Stimulated activated CD4-positive, alpha-beta T cell treated with anti-CD3 and anti-CD28 coated beads, Interleukin-4, amount 100 ng/mL, for 48 hours (primary cell): ENCODE data around the gene DEPDC1B.
"Not testable (repeated sequence)": the region's sequence is repeated elsewhere in the genome, so short reads cannot be mapped to it uniquely, and the experiment has no call there.

Experiments used
- DNase-seq, 2 donors: peaks; one replicate each; pipeline ENCODE4 v3.0.0-alpha.2; 2020; ENCODE audit warnings: low read depth in 2 of 2

DEPDC1B gene

DNA sequence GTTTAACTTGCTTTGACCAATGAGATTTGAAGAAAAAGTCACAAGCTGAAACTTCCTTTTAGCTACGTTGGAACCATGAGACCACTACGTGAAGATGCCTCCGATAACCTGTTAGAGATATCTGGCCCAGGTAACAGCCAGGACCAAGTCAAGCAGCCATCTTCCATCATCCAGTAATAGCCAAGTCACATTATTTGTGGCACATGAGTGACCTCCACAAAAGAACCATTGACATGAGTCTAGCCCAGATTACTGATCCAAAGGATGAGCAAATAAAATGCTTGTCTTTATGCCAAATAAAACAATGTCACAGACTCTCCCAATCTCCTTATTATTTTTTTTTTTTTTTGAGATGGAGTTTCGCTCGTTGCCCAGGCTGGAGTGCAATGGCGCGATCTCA, 1.6 kb downstream of the DEPDC1B start:
- no peak for DNase-seq

DNA sequence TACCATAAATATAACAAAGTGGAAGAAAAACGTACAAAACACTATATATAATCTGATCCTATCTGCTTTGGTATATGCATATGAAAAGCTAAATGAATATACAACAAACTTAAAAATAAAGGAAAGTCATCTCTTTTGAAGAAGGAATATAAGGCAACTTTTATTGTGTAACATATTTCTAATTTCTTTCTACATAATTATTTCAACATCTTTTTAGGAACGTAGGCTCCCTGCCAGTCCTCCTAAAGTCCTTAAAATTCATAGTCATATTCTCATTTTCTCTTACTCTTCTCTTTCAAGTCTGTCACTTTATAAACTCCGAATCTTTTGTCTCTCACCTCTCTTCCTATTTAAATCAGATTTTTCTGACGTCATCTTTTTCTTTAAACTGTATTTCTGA, 9.6 kb downstream of the DEPDC1B start:
- no peak for DNase-seq

DNA sequence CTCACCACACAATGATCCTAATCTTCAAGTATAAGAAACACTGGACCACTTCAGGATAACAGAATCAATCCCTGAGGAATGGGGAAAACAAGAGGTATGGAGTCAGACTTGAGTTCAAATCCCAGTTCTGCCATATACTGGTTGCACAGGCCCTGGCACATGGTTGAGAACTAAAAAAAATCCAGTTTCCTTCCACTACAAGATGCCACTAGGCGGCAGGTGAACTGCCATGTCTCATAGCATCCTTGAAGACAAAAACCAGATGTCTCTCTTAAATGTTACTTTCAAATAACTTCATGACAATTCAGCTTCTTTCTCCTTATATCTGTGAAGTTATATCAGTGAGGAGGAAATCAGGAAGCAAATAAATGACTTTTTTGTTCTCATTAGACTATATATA, 11.0 kb downstream of the DEPDC1B start:
- no peak for DNase-seq

DNA sequence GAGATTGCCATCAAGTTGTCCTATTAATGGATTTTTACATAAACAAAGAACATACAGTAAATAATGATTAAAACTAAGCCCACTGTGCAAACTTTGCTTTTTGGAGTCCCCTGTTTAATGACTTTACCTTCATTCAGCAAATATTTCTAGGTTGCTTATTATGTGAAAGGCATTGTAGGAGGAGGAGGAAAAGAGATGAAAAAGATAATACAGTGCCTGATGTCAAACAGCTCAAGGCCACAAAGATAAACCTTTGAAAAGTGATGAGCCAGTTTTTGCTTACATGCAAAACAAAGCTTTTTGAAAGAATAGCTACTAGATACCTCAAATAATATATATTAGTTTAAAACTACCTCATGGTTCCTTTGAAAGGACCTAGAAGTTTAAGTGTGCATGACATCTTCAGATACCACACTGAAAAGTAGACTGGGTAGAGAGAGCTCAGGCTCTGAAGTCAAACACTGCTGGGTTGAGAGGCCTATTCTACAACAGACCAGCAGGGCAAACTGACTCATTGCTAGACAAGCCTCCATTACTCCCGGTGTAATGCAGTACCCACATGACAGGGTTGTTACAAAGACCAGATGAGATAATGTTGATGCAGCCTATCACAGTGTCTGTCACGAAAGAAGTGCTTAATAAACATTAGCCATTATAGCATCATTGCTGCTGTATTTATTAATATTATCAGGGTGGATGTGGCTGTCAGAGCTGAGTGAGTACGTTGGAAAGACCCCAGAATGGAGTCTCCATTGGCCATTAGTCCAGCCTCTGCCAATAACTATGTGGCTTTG, 11.8 kb downstream of the DEPDC1B start:
- no peak for DNase-seq

DNA sequence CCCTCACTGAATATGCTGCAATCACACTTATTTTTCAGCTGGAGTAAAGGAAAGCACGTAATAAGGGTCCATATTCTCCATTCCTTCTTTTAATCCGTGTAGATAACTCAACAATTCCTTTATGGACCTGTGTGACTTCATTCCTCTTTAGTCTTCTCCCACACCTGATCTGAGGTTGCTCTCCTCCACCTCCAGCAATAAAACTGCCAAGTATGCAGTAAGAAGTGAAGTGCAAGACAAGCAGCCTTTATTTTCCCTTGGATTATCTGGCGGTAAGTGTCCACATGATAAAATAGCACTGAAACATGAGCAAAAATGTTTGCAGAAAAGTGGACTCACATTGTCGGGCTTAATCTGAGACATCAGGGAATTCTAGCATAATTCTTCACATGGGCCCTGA, 13.8 kb downstream of the DEPDC1B start:
- no peak for DNase-seq

DNA sequence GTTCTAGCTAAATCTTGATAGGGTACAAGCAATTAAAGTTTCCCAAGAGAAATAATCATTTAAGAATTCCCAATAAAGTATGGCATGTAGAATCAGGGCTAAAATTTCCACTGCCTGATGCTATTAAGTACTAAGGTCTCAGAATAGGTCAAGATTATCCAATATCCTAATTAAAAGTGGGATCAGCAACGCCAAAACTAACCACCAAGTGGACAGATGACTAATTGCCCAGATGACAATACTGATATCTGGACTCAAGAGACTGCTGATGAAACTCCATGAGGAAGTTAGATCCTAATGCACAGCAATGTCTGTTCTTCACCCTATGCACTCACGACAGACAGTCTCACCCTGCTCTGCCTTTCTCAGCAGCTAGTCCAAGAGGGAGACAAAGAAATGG, 14.3 kb downstream of the DEPDC1B start:
- no peak for DNase-seq

DNA sequence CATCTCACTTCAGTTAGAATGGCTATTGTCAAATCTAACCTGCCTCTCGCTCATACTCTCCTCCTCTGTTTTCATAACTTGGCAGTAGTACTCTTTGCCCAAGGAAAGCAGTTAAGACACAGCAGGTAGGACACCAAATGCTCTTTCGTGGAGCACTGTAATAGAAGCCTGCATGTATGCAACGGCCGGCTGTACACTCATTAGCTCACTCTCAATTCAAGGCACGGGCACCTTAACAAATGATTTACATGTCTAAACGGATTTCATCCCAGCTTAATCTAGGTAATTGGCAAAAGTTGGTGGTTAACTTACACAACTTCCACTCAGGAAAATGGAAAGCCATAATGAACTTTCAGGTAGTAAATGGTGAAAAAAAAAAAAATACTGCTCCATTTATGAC, 14.9 kb downstream of the DEPDC1B start:
- DNase-seq, result no peak

DNA sequence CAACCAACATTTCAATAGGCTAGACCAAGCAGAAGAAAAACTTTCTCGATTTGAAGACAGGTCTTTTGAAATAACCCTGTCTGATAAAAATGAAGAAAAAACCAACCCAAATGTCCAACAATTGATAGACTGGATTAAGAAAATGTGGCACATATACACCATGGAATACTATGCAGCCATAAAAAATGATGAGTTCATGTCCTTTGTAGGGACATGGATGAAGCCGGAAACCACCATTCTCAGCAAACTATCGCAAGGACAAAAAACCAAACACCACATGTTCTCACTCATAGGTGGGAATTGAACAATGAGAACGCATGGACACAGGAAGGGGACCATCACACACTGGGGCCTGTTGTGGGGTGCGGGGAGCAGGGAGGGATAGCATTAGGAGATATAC, 18.0 kb downstream of the DEPDC1B start:
- not testable (repeated sequence) for DNase-seq

DNA sequence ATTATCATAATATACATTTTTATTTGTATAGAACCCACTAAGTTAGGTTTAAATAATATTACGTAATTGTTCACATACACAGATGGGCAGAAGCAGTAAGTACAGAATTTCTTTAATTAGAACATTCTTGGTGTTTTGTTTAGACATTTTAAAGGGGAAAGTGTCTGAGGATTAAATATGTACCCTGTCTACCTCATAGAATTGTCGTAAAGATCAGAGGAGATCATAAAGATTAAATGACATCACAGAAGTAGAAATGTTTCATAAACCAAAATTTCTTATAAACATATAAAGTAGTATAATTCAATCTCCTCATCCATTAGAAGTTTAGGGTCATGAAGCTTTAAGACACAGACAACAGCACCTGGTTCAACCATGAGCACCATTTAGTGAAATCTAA, 20.1 kb downstream of the DEPDC1B start:
- no peak for DNase-seq

DNA sequence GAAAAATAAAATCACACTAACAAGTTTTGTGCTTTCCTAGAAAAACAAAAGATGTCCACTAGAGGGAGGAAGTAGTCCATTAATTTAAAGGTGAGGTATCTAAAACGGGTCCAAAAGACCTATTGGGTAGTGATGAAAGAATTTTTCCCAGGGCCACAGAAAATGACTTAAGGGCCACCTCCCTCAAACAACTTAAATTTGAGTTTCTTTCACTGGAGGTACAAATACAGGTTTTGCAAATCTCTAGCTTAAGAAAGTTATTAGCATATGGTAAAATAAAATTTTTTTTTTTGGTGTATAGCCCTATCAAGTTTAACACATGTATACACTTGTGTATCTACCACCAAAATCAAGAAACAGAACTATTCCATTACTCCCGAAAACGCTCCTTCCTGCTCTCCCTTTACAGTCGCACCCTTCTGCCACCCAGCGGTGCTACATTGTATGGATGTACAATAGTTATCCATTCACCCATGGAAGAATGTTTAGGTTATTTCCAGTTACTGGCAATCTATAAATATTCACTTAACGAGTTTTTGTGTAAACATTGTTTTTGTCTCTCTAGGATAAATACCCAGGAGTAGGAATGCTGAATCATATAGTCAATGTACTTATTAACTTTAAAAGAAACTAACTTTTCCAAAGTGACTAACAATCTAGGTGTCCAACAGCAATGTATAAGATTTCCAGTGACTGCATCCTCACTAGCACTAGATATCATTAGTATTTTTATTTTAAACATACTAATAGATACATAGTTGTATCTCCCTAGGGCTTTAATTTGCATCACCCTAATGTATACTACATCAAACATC, 21.9 kb downstream of the DEPDC1B start:
- DNase-seq, result no peak

DNA sequence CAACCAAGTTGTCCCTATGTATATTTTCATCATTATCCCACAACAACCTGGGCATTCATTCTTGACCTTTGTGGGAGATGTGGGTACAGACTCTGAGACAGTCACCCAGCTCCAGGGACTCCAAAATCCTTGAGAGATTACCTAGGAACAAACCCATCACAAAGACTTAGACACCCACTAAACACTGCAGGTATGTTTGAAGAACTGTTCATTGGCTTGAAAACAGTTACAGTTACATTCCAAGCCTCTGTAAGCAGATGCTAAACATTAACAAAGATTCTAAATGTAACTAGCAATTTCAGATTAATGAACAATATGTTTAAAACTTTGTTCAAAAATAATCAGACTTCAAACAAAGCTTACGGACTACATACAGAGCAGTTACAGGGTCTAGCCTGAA, 24.7 kb downstream of the DEPDC1B start:
- no peak for DNase-seq

DNA sequence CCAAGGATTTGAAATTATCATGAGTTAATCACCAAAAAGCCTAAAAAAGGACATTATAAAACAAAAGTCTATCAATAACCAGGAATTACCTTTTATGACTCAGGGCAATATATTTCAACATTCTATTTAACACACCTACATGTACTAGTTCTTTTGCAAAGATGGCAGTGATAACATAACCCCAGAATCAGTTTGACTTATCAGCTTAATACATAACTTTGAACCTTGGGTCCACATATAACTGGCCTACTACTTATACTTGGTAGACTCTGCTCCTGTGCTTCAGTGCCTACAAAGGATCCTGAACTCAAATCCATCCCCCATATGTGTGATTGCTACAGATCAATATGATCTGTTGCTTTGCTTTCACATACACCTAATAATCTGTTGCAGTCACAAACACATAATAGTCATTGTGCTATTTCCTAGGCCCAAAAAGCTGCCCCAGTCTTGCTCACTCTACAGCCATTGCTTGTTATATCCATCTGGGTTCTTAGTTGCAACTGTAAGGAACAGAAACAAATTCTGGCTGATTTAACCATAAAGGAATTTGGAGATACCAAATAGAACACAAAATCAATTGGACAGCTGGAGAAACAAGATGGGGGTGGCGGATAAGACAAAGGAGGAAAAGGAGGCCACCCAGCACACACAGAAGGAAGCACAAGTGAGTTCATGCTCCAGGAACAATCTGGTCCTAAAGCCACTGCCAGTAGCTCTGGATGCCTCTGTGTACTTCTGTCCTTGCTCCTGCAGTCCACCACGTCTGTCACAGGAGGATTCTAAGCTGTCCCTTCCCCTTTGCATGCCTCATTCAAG, 25.5 kb downstream of the DEPDC1B start:
- DNase-seq, result no peak

DNA sequence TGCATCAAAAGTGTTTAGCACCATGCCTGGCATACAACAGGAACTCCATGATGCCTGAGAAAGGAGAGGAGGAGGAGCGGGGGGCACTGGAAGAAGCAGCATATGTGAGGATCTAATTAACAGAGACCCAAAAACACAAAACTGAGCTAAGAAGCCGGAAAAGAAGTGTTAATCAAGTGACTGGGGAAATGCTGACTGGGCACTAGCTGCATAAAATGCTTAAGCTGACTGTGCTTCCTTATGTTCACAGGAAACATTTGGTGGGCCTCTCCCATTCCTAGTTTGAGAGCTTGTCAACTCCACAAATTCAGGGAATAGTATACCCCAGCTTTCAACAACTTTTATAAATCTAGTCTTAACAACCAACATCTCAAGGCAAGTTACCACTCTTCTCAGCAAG, 26.6 kb downstream of the DEPDC1B start:
- DNase-seq, result no peak

DNA sequence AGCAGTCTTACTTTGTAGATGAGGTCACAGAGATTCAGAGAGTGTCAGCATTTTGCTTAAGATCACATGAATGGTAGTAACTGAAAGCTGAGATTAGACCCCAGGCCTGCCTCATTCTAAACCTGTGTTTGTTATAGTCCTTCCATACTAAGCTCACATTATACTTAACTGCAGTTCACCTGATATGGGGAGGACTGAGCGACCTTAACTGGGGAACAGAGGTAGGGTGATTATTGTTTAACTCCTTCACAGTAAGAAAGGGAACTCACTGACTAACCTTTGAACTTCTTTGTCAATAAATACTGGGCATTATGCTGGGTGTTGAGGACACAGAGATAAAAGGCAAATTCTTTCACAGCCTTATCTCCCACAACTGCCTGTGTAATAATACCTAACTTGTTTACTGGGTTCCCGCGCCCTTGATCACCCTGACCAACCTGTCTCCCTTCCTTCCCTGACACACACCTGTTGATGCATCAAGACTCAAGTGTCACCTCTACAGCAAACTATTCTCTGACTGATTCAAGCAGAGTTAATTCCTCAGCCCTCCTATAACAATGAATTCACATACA, 27.2 kb downstream of the DEPDC1B start:
- DNase-seq, result no peak

DNA sequence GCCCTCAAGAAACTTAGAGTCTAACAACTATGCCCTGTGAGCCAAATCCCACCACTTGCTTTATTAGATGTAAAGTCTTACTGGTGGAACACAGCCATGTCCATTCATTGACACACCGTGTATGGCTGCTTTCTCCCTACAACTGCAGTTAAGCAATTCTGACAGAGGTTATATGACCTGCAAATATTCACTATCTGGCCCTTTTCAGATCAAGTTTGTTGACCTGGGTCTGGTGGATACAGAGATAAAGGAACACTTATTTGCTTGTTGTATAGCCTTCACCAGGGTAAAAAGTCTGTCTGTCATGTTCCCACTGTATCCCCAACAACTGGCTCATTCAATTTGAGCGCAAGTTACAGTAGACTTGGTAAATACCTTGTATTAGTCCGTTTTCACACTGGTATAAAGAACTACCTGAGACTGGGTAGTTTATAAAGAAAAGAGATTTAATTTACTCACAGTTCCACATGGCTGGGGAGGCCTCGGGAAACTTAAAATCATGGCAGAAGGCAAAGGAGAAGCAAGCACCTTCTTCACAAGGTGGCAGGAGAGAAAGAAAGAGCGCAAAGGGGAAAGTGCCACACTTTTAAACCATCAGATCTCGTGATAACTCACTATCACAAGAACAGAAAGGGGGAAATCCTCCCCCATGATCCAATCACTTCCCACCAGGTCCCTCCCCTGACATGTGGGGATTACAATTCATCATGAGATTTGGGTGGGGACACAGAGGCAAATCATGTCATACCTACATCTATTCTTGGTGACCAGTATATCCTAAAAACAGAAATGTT, 27.9 kb downstream of the DEPDC1B start:
- DNase-seq, result no peak

DNA sequence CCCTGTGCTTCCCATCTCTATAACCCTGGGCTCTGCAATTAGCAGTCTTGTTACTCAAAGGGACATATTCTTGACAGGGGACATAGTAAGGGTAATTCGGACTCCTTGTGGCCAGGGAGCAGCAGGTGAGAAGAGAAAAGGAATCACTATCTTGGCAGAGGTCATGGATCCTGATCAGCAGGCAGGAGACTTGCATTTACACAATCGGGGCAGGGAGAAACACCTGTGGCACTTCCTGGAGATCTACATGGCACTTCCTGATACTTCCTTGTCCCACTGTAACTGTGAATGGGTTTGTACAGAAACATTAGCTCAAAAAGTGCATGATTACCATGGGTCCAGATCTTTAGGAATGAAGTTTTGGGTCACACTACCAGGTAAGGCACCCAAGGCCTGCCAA, 29.2 kb downstream of the DEPDC1B start:
- DNase-seq, result no peak

DNA sequence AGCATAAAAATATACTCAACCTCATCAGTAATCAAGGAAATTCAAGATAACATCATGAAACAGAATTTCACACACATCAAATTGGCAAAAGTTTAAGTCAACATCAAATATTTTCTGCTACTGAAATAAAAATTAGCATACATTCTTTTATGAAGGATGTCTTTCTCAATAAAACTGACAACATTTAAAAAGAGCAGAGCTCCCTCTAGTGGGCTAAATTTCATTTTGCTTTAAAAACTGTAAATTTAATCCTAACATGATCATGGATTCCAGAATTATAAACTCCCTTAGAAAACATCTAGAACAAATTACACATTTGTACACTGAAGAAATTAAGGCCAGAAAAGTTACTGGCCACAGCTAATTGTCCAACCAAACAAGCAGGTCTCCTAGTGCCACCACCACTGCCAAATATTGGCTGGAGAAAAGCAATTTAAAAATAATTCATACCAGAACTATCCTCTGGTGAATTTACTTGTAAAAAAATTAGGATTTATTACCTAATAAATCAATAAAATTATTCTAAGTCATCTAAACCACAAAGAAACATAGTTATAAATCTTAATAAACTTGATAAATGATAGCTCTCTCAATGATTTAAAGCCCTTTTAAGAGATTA, 31.2 kb downstream of the DEPDC1B start:
- no peak for DNase-seq

DNA sequence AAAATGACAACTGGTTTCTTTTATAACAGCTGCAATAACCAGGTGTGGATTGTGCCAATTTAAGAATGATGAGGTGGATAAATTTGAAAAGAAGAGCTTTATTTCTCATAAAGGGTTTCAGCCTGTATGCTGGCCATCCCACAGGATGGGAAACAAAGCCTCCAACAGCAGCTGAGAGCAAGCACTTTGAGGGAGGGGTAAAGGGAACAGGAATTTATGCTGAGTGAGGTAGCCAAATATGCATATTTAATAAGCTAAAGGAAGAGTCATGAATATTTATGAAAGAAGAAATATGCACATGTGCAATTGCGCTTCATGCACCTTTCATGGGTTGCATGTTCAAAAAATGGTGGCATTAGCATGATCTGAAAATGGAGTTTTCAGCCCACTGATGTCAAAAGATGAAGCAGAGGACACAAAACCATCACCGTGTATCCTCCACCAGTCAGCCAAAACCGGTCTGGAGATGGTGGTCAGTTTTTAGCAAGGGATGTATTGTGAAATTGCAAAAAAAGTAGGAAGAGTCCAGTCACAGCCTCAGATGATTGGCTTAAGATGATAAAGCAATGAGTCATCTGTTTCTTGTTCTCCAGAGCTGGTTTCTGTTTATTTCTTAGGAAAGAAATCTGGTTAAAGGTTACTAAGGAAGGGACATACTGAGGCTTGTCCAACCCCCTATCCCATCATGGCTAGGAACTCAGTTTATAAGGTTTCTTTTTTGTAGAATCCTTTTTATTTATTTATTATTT, 47.9 kb downstream of the DEPDC1B start:
- no peak for DNase-seq

DNA sequence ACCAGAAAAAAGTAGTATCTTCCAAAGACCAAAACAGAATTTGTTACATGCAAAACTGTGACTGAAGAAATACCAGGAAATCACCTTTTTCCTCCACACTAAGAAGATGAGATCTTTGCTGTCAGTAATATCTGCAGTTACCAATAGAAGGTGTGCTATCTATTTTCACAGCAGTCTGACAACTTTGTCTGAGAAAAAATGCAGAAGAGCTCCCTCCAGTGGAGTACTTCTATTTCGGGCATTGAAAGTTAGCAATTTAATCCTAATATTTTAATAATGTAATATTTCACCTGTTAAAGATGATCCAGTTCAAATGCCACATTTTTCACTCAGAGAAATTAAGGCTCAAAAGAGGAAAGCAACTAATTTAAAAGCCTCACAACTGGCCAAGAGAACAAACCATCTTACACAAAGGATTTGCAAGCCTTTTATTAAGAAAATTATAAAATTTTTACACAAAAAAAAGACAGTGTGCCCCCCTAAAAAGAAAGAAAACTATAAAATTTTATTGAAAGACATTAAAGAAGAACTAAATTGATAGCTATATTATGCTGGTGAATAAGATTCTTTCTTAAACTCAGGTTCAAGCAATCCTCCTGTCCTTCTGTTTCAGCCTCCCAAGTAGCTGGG, 50.6 kb downstream of the DEPDC1B start:
- DNase-seq, result no peak

DNA sequence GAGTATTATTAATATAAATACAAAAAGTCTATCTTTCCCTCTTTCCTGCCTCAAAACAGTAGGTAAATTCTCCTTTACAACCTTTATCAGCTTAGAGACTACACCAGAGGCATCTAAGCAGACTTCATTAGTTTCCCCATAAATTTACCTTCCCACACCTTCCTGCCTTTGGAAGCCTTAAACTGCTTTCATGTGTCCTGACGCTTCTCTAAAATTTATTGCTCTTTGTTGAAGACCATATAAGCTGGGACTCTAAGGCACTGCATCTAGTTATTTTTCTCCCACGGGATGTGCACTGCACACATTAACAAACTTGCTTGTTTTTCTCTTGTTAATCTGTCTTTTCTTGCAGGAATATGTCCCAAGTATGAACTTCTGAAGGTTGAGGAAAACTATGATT, 51.8 kb downstream of the DEPDC1B start:
- no peak for DNase-seq
